DLD1 (cell line): ENCODE data around the gene FYN.

ENCODE experiments used
- in situ Hi-C: cut with HindIII; loops from 2 replicates; pipeline ENCODE4 v1.10.0; 2017; ENCODE audit warnings: low sequenced_read_pairs

The FYN gene

GRCh38 chr6:111809766-111810165, 63.5 kb downstream of the FYN start:
- in situ Hi-C loops, result no loop called here

DNA sequence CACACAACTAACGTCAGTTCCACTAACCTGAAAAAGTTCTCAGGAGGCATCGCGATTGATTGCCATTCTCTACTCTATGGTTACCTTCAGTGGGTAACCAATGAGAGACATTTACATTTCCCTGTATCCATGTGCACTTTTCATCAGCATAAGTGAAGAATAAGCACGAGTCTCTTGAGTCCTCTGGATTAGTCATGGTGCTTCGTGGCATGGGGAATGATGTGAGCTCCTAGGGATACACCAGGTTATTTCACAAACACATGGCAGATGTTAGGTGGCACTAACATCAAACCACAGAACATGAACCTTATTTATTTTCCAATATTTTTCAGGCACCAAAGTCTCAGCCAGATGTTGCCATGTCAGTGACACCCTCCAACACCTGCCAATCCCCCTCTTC, 64.0 kb downstream of the FYN start:
- in situ Hi-C loops, result no loop called here

GRCh38 chr6:111808493-111808892, 64.8 kb downstream of the FYN start:
- in situ Hi-C loops, result no loop called here

DNA sequence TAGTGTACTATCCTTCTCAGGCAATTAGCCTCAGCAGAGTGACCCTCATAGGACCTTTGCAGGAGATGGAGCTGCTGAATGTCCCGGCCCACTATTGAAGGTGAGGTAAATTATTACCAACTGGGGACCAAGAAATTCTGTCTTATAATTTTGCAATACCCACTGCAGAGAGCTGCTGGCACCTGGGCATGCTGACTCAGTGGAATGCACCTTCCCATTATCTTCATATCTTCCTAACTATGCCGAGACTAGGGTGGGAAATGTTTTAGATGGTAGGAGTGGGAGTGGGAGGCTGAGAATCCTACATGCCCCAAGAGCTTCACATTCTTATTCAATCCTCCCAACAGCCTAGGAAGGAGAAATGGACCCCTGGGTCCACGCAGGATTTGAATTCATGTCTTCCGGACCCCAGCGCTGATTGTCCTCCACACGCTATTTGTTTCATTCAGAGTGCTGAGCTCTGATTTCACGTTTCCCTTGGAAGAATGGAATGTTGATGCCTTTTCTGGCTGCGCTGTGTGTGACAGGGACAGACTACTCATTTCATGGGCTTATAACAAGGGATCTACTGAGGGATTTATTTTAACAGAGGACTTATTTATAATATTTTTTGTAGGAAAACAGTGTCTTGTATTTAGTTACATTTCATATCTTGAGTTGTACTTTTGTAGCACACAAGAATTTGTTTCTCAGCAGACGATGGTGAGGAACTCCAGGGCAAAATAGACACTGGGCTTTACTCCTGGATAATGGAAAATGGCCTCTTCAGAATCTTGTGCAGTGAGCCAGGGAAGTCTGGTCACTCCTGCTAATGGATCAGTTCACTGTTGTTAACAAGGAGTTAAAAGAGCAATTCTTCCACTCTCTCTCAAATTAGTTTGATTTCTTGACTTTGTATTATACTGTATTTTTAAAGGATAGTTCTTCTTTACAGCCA, 66.4 kb downstream of the FYN start:
- in situ Hi-C loops, result no loop called here

GRCh38 chr6:111806165-111806547, 67.1 kb downstream of the FYN start:
- in situ Hi-C loops, result no loop called here

GRCh38 chr6:111805511-111806164, 67.6 kb downstream of the FYN start:
- in situ Hi-C loops, result no loop called here

GRCh38 chr6:111804627-111805235, 68.5 kb downstream of the FYN start:
- in situ Hi-C loops, result no loop called here

DNA sequence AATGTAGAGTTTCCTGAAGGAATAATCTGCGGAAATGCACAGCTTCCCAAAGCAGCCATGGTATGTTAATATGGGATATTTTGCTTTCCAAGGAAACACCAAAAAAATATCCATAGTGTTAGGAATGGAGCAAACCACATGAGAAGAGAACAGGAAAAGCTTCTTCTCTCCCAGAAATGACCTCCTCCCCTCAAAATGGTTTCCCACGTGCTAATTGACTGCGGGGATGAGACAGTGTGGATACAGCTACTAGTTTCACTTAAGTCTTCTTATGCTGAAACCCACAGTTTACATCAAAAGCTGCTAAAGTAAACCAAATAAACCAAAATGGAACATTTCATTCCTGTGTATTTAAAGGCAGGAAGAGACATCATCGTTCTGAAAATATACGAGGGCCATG, 69.4 kb downstream of the FYN start:
- in situ Hi-C loops, result no loop called here

- in situ Hi-C loops, result no loop called here
Observed at GRCh38 chr6:111803371-111803770, 69.9 kb downstream of the FYN start.

GRCh38 chr6:111802720-111803330, 70.4 kb downstream of the FYN start:
- in situ Hi-C loops, result no loop called here

GRCh38 chr6:111802015-111802414, 71.2 kb downstream of the FYN start:
- in situ Hi-C loops, result no loop called here

DNA sequence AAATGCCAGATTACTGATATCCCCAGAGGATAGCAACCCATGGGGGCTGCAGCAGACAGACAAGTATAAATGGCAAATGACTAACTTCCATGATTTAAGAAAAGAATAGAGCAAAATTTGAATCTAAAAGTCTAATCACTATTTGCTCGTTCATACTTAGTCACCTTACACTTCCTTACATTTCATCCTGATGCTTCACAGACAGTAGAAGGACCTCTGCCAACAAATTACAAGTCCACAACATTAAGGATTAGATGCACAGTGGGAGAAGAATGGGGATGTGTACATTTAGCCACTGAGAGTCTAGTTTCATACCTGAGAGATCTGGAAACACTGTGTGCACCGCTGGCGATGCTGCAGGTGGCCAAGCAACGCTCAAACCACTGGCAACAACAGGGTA, 72.4 kb downstream of the FYN start:
- in situ Hi-C loops, result no loop called here

DNA sequence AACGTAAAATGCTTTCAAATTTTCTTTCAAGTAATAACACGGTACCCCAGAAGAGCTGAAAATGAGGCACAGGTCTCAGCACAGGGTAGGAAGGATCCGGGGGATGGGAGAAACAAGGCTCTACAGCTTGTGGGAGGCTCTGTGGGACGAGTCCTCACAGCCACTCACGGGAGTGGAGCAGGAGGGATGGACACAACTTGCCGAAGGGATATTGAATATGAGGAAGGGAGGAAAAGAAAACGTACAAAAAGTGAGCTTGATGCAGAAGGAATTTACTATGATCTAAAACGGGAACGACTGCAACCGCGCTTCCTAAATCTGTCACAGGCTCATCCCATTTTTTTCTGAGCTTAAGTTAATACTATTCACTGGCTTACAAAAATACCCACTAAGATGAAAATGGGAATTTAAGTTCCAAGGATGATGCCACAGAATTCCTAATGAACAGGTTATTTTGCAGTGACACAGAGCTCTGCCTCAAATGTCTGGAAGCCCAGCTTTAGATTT, 72.9 kb downstream of the FYN start:
- in situ Hi-C loops, result no loop called here

DNA sequence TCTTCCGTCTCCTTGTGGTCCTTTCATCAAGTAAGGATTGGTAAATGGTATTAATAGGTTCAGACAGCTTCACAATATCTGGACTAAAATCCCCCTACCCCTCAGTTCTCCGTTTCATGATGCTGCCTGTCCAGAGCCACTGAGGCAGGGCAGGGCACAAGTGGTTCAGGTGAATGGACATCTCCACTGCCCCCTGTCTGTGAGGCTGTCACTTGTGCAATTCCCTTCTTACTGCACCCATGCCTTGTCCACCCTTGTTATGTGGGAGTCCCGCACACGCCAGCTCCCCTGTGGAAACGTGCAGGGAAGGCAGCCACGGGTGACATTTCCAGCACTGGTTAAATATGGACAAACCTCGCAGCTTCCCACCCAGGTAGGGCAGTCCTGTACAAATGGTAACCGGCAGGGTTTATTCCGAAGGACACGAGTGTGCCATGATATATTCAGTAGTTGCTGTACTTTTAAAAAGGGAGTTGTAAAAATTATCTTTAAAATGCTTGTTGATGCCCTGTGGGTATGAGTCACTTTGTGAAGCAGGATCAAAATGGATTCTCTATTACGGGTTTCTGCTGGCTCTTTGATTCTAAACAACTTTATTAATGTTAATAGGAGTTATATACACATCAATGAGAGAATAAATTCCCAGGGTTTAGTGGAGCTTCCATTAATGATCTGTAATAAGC, 73.5 kb downstream of the FYN start:
- in situ Hi-C loops, result no loop called here

DNA sequence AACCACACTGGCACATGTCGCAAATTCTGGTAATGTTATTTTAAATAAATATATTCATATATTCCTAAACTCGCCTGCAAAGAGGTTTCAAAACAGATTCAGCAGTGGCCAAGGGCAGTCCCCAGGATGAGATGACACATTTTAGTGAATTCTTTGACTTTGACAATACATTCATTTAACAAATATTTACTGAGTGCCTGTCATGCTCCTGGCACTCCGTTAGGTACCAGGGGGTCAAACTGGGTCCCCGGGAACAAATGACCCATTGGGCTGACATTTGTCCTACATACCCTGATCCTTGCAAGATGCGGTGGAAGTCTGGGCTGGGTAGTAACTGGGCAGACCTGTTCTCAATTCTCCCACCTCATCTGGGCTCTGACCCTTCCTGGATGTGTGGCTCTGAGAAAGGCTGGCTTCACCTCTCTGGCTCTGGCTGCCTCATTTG, 74.9 kb downstream of the FYN start:
- in situ Hi-C loops, result no loop called here

GRCh38 chr6:111796310-111796918, 76.8 kb downstream of the FYN start:
- in situ Hi-C loops, result no loop called here

- in situ Hi-C loops, result no loop called here
Observed at GRCh38 chr6:111795558-111795957, 77.7 kb downstream of the FYN start.

DNA sequence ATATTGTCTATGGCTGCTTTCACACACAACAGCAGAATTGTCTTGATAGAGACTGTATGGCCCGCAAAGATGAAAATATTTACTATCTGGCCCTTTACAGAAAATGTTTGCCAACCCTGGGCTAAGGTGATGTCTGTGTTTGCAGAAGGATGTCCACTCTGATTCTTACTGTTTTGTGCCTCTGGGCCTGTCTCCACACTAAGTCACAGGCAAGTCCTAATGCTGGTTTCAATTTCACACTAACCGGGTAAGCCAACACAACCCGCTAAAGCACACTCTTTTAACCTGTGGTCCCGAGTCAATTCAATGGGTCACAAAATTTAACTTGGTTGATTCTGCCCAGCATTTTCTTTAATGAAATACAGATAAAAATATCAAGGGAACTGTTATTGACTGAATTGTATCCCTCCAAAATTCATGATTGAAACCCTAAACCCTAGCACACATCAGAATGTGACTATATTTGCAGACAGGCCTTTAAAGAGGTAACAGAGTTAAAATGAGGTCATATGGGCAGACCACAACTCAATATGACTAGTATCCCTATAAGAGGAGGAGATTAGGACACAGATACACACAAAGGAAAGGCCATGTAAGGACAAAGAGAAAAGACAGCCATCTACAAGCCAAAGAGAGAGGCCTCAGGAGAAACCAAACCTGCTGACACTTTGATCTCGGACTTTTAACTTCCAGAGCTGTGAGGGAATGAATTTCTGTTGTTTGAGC, 78.4 kb downstream of the FYN start:
- in situ Hi-C loops, result no loop called here

DNA sequence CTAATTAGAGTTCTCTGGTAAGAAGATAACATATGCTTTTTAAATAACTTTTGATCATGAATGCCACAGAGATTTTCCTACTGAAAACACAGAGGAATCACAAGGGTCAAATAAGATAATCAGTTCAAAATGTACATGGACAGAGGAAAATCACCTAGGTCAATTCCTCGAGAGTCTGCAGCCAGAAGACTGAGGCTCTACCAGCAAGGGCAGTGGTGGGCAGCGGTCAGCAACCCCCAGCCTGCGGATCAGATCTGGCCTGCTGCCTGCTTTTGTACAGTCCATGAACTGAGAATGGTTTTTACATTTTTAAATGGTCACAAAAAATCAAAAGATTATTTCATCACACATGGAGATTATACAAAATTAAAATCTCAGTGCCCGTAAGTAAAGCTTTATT, 79.0 kb downstream of the FYN start:
- in situ Hi-C loops, result no loop called here

GRCh38 chr6:111793711-111794111, 79.5 kb downstream of the FYN start:
- in situ Hi-C loops, result no loop called here
